ENCODE measurements around the gene ZNF70. TPM values are rescaled to one million over a fixed set of nuclear protein-coding genes. Genes with fewer than 3 reads are reported as not detected.

ZNF70 gene
- total and polyA plus RNA-seq, 9 of the 15 experiments (the other 6 are each of a cell fraction or from before 2014, with no cell fraction given), result 0.14 to 3.3 (median 1.4) TPM

- TF ChIP-seq MGA (IDR thresholded peaks at IDR 0.05) (no peak), ZNF354B (CRISPR knock-in tag; IDR thresholded peaks at IDR 0.05) (no peak)
Observed at GRCh38 chr22:23695141-23695540, 55.8 kb downstream of the ZNF70 start (continued).

Measured in K562 (cell line).